ENCODE measurements around the gene AHI1.
"Not testable (repeated sequence)": the region's sequence is repeated elsewhere in the genome, so short reads cannot be mapped to it uniquely, and the experiment has no call there.

Gene AHI1

GRCh38 chr6:135499441-135500340, 2.2 kb upstream of the AHI1 start:
- TF ChIP-seq, protein P1, sequence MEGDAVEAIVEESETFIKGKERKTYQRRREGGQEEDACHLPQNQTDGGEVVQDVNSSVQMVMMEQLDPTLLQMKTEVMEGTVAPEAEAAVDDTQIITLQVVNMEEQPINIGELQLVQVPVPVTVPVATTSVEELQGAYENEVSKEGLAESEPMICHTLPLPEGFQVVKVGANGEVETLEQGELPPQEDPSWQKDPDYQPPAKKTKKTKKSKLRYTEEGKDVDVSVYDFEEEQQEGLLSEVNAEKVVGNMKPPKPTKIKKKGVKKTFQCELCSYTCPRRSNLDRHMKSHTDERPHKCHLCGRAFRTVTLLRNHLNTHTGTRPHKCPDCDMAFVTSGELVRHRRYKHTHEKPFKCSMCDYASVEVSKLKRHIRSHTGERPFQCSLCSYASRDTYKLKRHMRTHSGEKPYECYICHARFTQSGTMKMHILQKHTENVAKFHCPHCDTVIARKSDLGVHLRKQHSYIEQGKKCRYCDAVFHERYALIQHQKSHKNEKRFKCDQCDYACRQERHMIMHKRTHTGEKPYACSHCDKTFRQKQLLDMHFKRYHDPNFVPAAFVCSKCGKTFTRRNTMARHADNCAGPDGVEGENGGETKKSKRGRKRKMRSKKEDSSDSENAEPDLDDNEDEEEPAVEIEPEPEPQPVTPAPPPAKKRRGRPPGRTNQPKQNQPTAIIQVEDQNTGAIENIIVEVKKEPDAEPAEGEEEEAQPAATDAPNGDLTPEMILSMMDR (IDR thresholded peaks at IDR 0.05; ENCODE audit: control insufficient read depth, insufficient read depth, low read depth, low read length, missing control alignments): no peak
- H3K4me3 ChIP-seq (ENCODE audit: control insufficient read depth, low read depth, low read length): no peak overlapping the region
- no peak for DNase-seq (ENCODE audit: low read depth)

DNA sequence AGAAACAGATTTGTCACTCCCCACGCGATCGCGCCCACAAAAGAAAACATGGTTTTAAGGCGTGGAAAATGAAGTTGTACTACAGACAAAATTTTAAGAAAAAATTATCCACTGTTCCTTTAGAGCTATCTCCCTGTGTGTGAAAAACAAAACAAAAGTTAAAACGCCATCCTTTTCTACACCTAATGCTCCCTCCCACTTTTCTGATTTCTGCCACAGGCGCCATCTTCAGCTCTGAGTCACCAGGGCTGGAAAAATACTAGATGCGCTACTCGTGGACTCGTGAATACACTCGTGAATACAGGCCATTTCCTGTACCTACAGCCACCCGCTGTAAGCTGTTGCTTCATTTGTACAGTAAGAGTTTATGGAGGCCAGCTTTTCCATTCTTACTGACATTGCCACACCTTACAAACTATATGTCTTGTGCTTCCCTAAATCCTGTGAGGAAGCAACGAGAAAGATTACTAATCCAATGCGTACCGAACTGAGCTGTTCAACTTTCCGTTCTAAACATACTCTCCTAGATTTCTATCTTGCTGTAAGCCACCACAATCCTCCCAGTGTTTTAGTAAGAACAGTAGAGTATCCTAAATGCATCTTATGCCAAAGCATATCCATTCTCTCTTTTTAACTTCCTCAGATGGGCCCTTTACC, 773 bp upstream of the AHI1 start:
- TF ChIP-seq, protein P1 (IDR thresholded peaks at IDR 0.05; ENCODE audit: control insufficient read depth, insufficient read depth, low read depth, low read length, missing control alignments): no peak
- DNase-seq (ENCODE audit: low read depth): peak; percentile 77

GRCh38 chr6:135496800-135497411, 634 bp downstream of the AHI1 start:
- no peak for DNase-seq (ENCODE audit: low read depth)
- peak overlapping the region; percentile 53 for H3K4me3 ChIP-seq (ENCODE audit: control insufficient read depth, low read depth, low read length)
- TF ChIP-seq, protein P1 (IDR thresholded peaks at IDR 0.05; ENCODE audit: control insufficient read depth, insufficient read depth, low read depth, low read length, missing control alignments): no peak

More for the DNA sequence above, 773 bp upstream of the AHI1 start:
- peak overlapping the region; percentile 53 for H3K4me3 ChIP-seq (ENCODE audit: control insufficient read depth, low read depth, low read length)

GRCh38 chr6:135493218-135493961, 4.2 kb downstream of the AHI1 start:
- no peak overlapping the region for H3K4me3 ChIP-seq (ENCODE audit: control insufficient read depth, low read depth, low read length)
- TF ChIP-seq, protein P1 (IDR thresholded peaks at IDR 0.05; ENCODE audit: control insufficient read depth, insufficient read depth, low read depth, low read length, missing control alignments): no peak
- DNase-seq (ENCODE audit: low read depth): no peak

- H3K4me3 ChIP-seq (ENCODE audit: control insufficient read depth, low read depth, low read length): no peak overlapping the region
- no peak for DNase-seq (ENCODE audit: low read depth)
- TF ChIP-seq, protein P1 (IDR thresholded peaks at IDR 0.05; ENCODE audit: control insufficient read depth, insufficient read depth, low read depth, low read length, missing control alignments): no peak
Measured at GRCh38 chr6:135490381-135490780, 7.2 kb downstream of the AHI1 start.

GRCh38 chr6:135488023-135488422, 9.5 kb downstream of the AHI1 start:
- peak; percentile 50 for DNase-seq (ENCODE audit: low read depth)
- no peak overlapping the region for H3K4me3 ChIP-seq (ENCODE audit: control insufficient read depth, low read depth, low read length)
- TF ChIP-seq, protein P1 (IDR thresholded peaks at IDR 0.05; ENCODE audit: control insufficient read depth, insufficient read depth, low read depth, low read length, missing control alignments): no peak

DNA sequence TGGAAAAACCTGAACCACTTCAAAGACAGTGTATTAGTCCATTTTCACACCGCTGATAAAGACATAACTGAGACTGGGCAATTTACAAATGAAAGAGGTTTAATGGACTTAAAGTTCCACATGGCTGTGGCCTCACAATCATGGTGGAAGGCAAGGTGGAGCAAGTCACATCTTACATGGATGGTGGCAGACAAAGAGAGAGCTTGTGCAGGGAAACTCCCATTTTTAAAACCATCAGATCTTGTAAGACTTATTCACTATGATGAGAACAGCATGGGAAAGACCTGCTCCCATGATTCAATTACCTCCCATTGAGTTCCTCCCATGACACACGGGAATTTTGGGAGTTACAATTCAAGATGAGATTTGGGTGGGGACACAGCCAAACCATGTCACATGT, 13.6 kb downstream of the AHI1 start:
- not testable (repeated sequence) for DNase-seq (ENCODE audit: low read depth)

More for the DNA sequence above, 13.6 kb downstream of the AHI1 start:
- not testable (repeated sequence) for H3K4me3 ChIP-seq (ENCODE audit: control insufficient read depth, low read depth, low read length)
